Cardiac muscle cell (in vitro differentiated cells and primary cell): ENCODE results near the gene CSNK2A1. TPM values are rescaled to one million over a fixed set of nuclear protein-coding genes. Genes with fewer than 3 reads are reported as not detected.
"Not testable (repeated sequence)": the region's sequence is repeated elsewhere in the genome, so short reads cannot be mapped to it uniquely, and the experiment has no call there.

ENCODE experiments used
- DNase-seq, 2 donors: peaks; one replicate each; pipeline versions ENCODE4 v3.0.0 to v3.0.0-alpha.2; 2010 to 2017; ENCODE audit warnings: low read depth in 1 of 2, low spot score in 1 of 2
- H3K27ac ChIP-seq: fragments of 200-600 bp; sonication (generic); 2 replicates; pipeline ENCODE4 v1.5.1; 2016
- H3K27me3 ChIP-seq: fragments of 200-600 bp; sonication (generic); 2 replicates; pipeline ENCODE4 v1.6.0; 2016; ENCODE audit warnings: control low read depth
- H3K36me3 ChIP-seq: fragments of 200-600 bp; sonication (generic); 2 replicates; pipeline ENCODE4 v1.5.1; 2016; ENCODE audit warnings: control low read depth
- H3K4me1 ChIP-seq: fragments of 200-600 bp; sonication (generic); 2 replicates; pipeline ENCODE4 v1.8.1; 2017; ENCODE audit warnings: low read depth, mild to moderate bottlenecking, mixed run types
- H3K4me3 ChIP-seq: fragments of 200-600 bp; sonication (generic); 2 replicates; pipeline ENCODE4 v1.5.1; 2016; ENCODE audit warnings: mild to moderate bottlenecking
- H3K9me3 ChIP-seq: fragments of 200-600 bp; sonication (generic); 2 replicates; pipeline ENCODE4 v1.5.1; 2017; ENCODE audit warnings: low read depth, mild to moderate bottlenecking, control low read depth
- CTCF ChIP-seq: IDR thresholded peaks from 2 replicates; pipeline ENCODE4 v1.5.1; 2012; ENCODE audit warnings: low read depth, mild to moderate bottlenecking, low read length
- polyA plus RNA-seq: library from polyadenylated mRNA; unstranded; fragments of >200 nt; fragmentation: Nextera tagmentation; extraction: Ambion mirVana; gene quantifications from 2 replicates; pipeline ENCODE4 v1.2.1, GENCODE V29; 2016
- total RNA-seq: library from RNA; depleted of rRNA; stranded (reverse); fragments of >200 nt; gene quantifications from 2 replicates; pipeline ENCODE4 v1.2.3, GENCODE V29; 2016

Gene CSNK2A1
- total and polyA plus RNA-seq, 2 experiments from 2014 or later, result 74.8 to 189 TPM

GRCh38 chr20:584971-585301, 41.3 kb upstream of the CSNK2A1 start:
- Histone ChIP-seq H3K27ac (no peak overlapping the region), H3K4me1 (no peaks in the 10 kb centered on the region), H3K4me3 (no peak overlapping the region), H3K9me3 (no peaks in the 10 kb centered on the region), H3K27me3 (no peaks in the 10 kb centered on the region), H3K36me3 (no peaks in the 10 kb centered on the region)
- TF ChIP-seq CTCF, result no peak
- no peak for DNase-seq

GRCh38 chr20:584161-584970, 40.8 kb upstream of the CSNK2A1 start:
- Histone ChIP-seq H3K27me3 (no peaks in the 10 kb centered on the region), H3K4me3 (no peak overlapping the region), H3K27ac (no peak overlapping the region), H3K4me1 (no peaks in the 10 kb centered on the region), H3K36me3 (no peaks in the 10 kb centered on the region), H3K9me3 (no peaks in the 10 kb centered on the region)
- no peak for TF ChIP-seq CTCF
- peak in 1 of 2 donors; percentile 32 for DNase-seq

DNA sequence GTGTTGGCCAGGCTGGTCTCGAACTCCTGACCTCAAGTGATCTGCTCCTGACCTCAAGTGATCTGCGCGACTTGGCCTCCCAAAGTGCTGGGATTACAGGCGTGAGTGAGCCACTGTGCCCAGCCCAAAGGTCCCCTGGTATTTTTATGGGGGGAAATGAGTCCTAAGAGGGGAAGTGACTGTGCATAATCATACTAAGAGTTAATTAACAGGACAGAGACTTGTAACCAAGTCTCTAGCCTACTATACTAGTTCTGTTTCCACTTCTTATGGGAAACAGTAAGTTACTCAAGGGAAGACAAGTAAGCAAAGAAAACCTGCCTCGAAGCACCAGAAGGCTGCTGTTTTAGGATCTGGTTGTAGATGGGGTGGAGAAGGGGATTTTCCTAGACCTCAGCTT, 38.6 kb upstream of the CSNK2A1 start:
- Histone ChIP-seq H3K9me3 (no peaks in the 10 kb centered on the region), H3K4me1 (no peaks in the 10 kb centered on the region), H3K36me3 (no peaks in the 10 kb centered on the region), H3K27me3 (no peaks in the 10 kb centered on the region), H3K4me3 (no peak overlapping the region), H3K27ac (no peak overlapping the region)
- DNase-seq, result no peak
- no peak for TF ChIP-seq CTCF

- not testable (repeated sequence) for H3K27me3 ChIP-seq, H3K27ac ChIP-seq, H3K4me3 ChIP-seq, H3K36me3 ChIP-seq, H3K9me3 ChIP-seq, H3K4me1 ChIP-seq, DNase-seq
Measured at GRCh38 chr20:578940-579690, 35.5 kb upstream of the CSNK2A1 start.

DNA sequence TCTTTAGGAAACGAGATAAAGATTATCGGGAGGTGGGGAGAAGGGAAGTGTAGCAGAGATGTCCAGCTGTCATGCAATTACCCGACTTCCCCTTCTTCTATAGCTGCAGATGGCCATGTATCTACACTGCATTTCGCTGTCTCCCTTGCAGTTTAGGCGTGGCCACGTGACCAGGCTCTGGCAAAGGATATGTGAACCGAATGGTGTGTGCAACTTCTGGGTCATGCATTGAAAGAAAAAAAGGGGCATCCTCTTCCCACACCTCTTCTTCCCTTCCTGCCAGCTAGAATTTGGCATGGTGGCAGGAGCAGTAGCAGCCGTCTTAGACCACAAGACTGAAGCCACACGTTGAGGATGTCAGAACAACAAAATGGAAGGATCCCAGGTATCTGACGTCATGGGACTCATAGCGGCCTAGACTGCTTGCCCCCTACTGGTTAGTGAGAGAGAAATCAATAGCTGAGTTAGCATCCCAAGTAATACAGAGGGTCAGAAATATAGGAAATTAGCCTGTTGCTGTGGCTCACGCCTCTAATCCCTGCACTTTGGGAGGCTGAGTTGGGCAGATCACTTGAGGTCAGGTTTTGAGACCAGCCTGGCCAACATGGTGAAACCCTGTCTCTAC, 33.7 kb upstream of the CSNK2A1 start:
- Histone ChIP-seq H3K4me1 (no peaks in the 10 kb centered on the region), H3K4me3 (no peak overlapping the region), H3K27me3 (no peaks in the 10 kb centered on the region), H3K36me3 (no peaks in the 10 kb centered on the region), H3K27ac (no peak overlapping the region), H3K9me3 (no peaks in the 10 kb centered on the region)
- peak in 1 of 2 donors; percentile 40 for DNase-seq
- peak; percentile 46 for TF ChIP-seq CTCF

DNA sequence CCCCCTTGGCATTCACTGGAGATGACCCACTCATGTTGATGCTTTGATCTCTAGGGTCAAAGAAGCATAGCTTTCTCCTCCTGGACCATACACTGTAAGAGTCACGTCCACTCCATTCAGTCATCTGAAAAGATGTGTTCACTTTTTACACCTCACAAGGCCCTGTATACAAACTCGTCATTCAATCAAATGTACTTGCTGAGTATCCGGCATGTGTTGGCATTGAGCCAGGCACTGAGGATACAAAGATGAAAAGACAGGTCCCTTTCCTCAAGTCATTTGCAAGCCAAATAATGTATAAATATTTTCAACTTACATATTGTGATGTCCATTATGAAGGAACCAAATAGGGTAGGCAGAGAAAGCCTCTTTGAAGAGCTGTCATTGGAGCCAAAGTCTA, 32.6 kb upstream of the CSNK2A1 start:
- Histone ChIP-seq H3K27ac (no peak overlapping the region), H3K27me3 (no peaks in the 10 kb centered on the region)

More for the DNA sequence above, 32.6 kb upstream of the CSNK2A1 start:
- Histone ChIP-seq H3K36me3 (no peaks in the 10 kb centered on the region), H3K4me1 (peaks cover 2% of the 10 kb centered on the region), H3K9me3 (no peaks in the 10 kb centered on the region), H3K4me3 (no peak overlapping the region)
- no peak for DNase-seq
- no peak for TF ChIP-seq CTCF
